ENCODE measurements around the gene ST7L. TPM values are rescaled to one million over a fixed set of nuclear protein-coding genes. Genes with fewer than 3 reads are reported as not detected.
A peak's percentile ranks its signal among the peaks of the same experiment; 100 is the strongest.

Gene ST7L
- total RNA-seq, 1 donor from 2014 or later = 20.9 TPM

- no peak for DNase-seq
Observed at GRCh38 chr1:112614460-112615065, 4.4 kb downstream of the ST7L start.

GRCh38 chr1:112605633-112606327 is 13.2 kb downstream of the ST7L start:
- no peak for DNase-seq

GRCh38 chr1:112603541-112603940 is 15.4 kb downstream of the ST7L start:
- DNase-seq = no peak

- DNase-seq = no peak
Observed at GRCh38 chr1:112603012-112603411, 15.9 kb downstream of the ST7L start.

GRCh38 chr1:112599477-112599876 is 19.5 kb downstream of the ST7L start:
- no peak for DNase-seq

- no peak for DNase-seq
Observed at GRCh38 chr1:112594208-112594876, 24.6 kb downstream of the ST7L start.

- no peak for DNase-seq
Observed at GRCh38 chr1:112589766-112590165, 29.2 kb downstream of the ST7L start.

GRCh38 chr1:112583366-112583765 is 35.6 kb downstream of the ST7L start:
- no peak for DNase-seq

GRCh38 chr1:112581586-112582192 is 37.3 kb downstream of the ST7L start:
- DNase-seq = no peak

- peak; percentile 38 for DNase-seq
Observed at GRCh38 chr1:112579801-112580510, 39.0 kb downstream of the ST7L start.

GRCh38 chr1:112576240-112576639 is 42.7 kb downstream of the ST7L start:
- DNase-seq = no peak

GRCh38 chr1:112575154-112575804 is 43.7 kb downstream of the ST7L start:
- DNase-seq = no peak

- DNase-seq = no peak
Observed at GRCh38 chr1:112565800-112566199, 53.1 kb downstream of the ST7L start.

- no peak for DNase-seq
Observed at GRCh38 chr1:112564081-112564480, 54.9 kb downstream of the ST7L start.

GRCh38 chr1:112563341-112563740 is 55.6 kb downstream of the ST7L start:
- DNase-seq = no peak

- DNase-seq = no peak
Observed at GRCh38 chr1:112558634-112559033, 60.3 kb downstream of the ST7L start.

GRCh38 chr1:112557385-112557784 is 61.6 kb downstream of the ST7L start:
- DNase-seq = peak; percentile 7

- DNase-seq = no peak
Observed at GRCh38 chr1:112554411-112554810, 64.5 kb downstream of the ST7L start.

- DNase-seq = no peak
Observed at GRCh38 chr1:112549590-112549989, 69.4 kb downstream of the ST7L start.

GRCh38 chr1:112548547-112548946 is 70.4 kb downstream of the ST7L start:
- no peak for DNase-seq

GRCh38 chr1:112546076-112546475 is 72.9 kb downstream of the ST7L start:
- DNase-seq = no peak

GRCh38 chr1:112544751-112545150 is 74.2 kb downstream of the ST7L start:
- no peak for DNase-seq
